Esophagus muscularis mucosa (tissue), 4 donors: ENCODE results near the gene SLC6A11.

Source experiments
- EP300 ChIP-seq: sonication (generic); formaldehyde crosslinking; IDR thresholded peaks from one replicate; pipeline ENCODE4 v1.6.1; 2017; ENCODE audit warnings: antibody characterized with exemption
- POLR2A ChIP-seq: fragments of 450-650 bp; IDR thresholded peaks from one replicate; pipeline ENCODE4 v1.6.1; 2017; ENCODE audit warnings: antibody characterized with exemption, moderate library complexity, mild to moderate bottlenecking, low read depth
- POLR2AphosphoS5 ChIP-seq, 2 donors: sonication (generic); formaldehyde crosslinking; IDR thresholded peaks; one replicate each; pipeline ENCODE4 v1.6.1; 2017; ENCODE audit warnings: antibody characterized with exemption in 2 of 2
- TF ChIP-seq, protein P1 (sequence below), 3 experiments: fragments of 200-600 bp in 2 of 3; fragments of 450-650 bp in 1 of 3; sonication (generic) in 2 of 3; IDR thresholded peaks; one replicate each; pipeline ENCODE4 v1.5.1; 2017 to 2019; ENCODE audit warnings: antibody characterized with exemption in 3 of 3, mild to moderate bottlenecking in 2 of 3, moderate library complexity in 1 of 3

DNA sequence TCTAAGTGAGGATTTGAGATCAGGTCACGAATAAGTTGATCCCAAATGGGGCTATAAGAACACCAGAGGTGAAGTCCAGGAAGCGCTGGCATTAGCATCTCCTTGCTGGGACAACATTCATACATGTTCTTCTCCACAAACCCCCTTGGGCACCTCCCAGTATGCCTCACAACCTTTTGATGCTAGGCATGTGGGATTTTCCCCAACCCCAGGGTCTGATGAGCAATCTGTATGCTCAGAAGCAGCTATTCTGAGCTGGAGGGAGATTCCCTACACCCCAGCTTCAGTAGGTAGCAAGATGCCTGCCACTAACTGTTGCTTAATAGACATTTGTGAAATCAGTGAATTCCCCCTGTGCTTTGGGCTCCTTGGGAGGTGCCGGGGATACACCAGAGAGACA is 32.2 kb downstream of the SLC6A11 start:
- TF ChIP-seq POLR2AphosphoS5 (IDR thresholded peaks at IDR 0.05) (no peak), EP300 (no peak), POLR2A (no peak)
- TF ChIP-seq, protein P1, sequence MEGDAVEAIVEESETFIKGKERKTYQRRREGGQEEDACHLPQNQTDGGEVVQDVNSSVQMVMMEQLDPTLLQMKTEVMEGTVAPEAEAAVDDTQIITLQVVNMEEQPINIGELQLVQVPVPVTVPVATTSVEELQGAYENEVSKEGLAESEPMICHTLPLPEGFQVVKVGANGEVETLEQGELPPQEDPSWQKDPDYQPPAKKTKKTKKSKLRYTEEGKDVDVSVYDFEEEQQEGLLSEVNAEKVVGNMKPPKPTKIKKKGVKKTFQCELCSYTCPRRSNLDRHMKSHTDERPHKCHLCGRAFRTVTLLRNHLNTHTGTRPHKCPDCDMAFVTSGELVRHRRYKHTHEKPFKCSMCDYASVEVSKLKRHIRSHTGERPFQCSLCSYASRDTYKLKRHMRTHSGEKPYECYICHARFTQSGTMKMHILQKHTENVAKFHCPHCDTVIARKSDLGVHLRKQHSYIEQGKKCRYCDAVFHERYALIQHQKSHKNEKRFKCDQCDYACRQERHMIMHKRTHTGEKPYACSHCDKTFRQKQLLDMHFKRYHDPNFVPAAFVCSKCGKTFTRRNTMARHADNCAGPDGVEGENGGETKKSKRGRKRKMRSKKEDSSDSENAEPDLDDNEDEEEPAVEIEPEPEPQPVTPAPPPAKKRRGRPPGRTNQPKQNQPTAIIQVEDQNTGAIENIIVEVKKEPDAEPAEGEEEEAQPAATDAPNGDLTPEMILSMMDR (IDR thresholded peaks at IDR 0.05) = no peak
